ENCODE results near the gene PTPRK. TPM values are rescaled to one million over a fixed set of nuclear protein-coding genes. Genes with fewer than 3 reads are reported as not detected.

The PTPRK gene
- total and polyA plus RNA-seq, 10 of the 15 experiments (the other 5 are each of a cell fraction or from before 2014, with no cell fraction given) = 0.23 to 1.9 (median 0.55) TPM

GRCh38 chr6:128427139-128427538 lies 93.3 kb downstream of the PTPRK start:
- no peak for FAIRE-seq
- WGBS (ENCODE audit: insufficient coverage, insufficient replicate concordance, low lambda C conversion rate, missing lambda C conversion rate) = 50% methylated on average over 1 of the region's 1 CpG
- Histone ChIP-seq H3K36me3 (ENCODE audit: control insufficient read depth in 2 of 2, insufficient read depth in 2 of 2, low read length in 1 of 2) (no peaks in the 10 kb centered on the region), H4K20me1 (ENCODE audit: control insufficient read depth, insufficient read depth) (no peaks in the 10 kb centered on the region), H3K4me1 (ENCODE audit: control insufficient read depth, insufficient read depth, low read length) (no peaks in the 10 kb centered on the region), H2AFZ (ENCODE audit: control insufficient read depth, low read depth, low read length) (no peak overlapping the region), H3K27ac (ENCODE audit: control insufficient read depth, insufficient read depth) (no peak overlapping the region), H3K79me2 (ENCODE audit: control insufficient read depth, insufficient read depth, low read length) (no peaks in the 10 kb centered on the region), H3K27me3 (replicated peaks in 1 of 2; ENCODE audit: control insufficient read depth in 2 of 2, insufficient read depth in 2 of 2, low read length in 1 of 2) (no peaks in the 10 kb centered on the region), H3K9me3 (replicated peaks; ENCODE audit: control insufficient read depth, insufficient read depth, low read length) (no peaks in the 10 kb centered on the region), H3K9ac (ENCODE audit: control insufficient read depth, insufficient read depth, low read length) (no peak overlapping the region), H3K4me3 (no peak overlapping the region), H3K4me2 (ENCODE audit: control insufficient read depth, insufficient read depth) (no peak overlapping the region)
- no peak for DNase-seq (ENCODE audit: low read depth, low spot score)
- TF ChIP-seq CHD1 (IDR thresholded peaks at IDR 0.05; ENCODE audit: low read depth, low read length) (no peak), SIX5 (IDR thresholded peaks at IDR 0.05; ENCODE audit: low read depth, low read length, severe bottlenecking) (no peak), MTA2 (IDR thresholded peaks at IDR 0.05; ENCODE audit: low read depth) (no peak), ZNF217 (IDR thresholded peaks at IDR 0.05) (no peak), FOXK2 (IDR thresholded peaks at IDR 0.05) (no peak), YBX1 (IDR thresholded peaks at IDR 0.05) (no peak), NKRF (conservative IDR thresholded peaks at IDR 0.05) (no peak), BCL3 (IDR thresholded peaks at IDR 0.05; ENCODE audit: borderline replicate concordance, insufficient read depth, low read depth, low read length, poor library complexity, severe bottlenecking) (no peak), RAD51 (IDR thresholded peaks at IDR 0.05) (no peak), ZNF592 (IDR thresholded peaks at IDR 0.05) (no peak), CEBPB (IDR thresholded peaks at IDR 0.05; ENCODE audit: borderline replicate concordance in 1 of 2, low read depth in 2 of 2, low read length in 2 of 2) (no peak)
- SMC1A ChIA-PET (ENCODE audit: uncharacterized antibody, unreplicated experiment) = interaction anchor here (1.6 kb wide), 1 partner anchor 16 kb away, joined by 3 read pairs; no protein-coding TSS in a partner anchor
- ATAC-seq = no peak
- no TSS peak for BruUV-seq (replicated peaks)
- POLR2A ChIA-PET = no interaction called here
- intact Hi-C loops (cut with micrococcal nuclease; ENCODE audit: unreplicated experiment) = no loop called here
- RAD21 ChIA-PET (ENCODE audit: unreplicated experiment) = no interaction called here
- CTCF ChIA-PET = no interaction called here
- in situ Hi-C loops (cut with MboI) = no loop called here

Measured in GM12878 (cell line).